Lung (tissue), 12 donors: ENCODE results near the gene SNRPB. TPM values are rescaled to one million over a fixed set of nuclear protein-coding genes. Genes with fewer than 3 reads are reported as not detected.

Experiments
- ATAC-seq: fragments of 200-7000 bp; cut with Tn5 transposase; one replicate; pipeline ENCODE4 v1.9.1; 2020; ENCODE audit warnings: moderate number of reproducible peaks; ENCODE audit not compliant: insufficient read depth, low FRiP score
- DNase-seq, 3 donors: peaks; one replicate each; pipeline ENCODE4 v3.0.0-alpha.2; 2013 to 2017
- H3K27ac ChIP-seq, 2 donors: one replicate each; pipeline ENCODE4 v1.5.1; 2013; ENCODE audit warnings: mild to moderate bottlenecking in 2 of 2, moderate library complexity in 2 of 2, control low read depth in 1 of 2, inconsistent platforms in 1 of 2, low read depth in 1 of 2, low read length in 1 of 2
- H3K27me3 ChIP-seq, 3 donors: one replicate each; pipeline ENCODE4 v1.5.1; 2013; ENCODE audit warnings: low read length in 2 of 3; ENCODE audit not compliant: control insufficient read depth in 3 of 3, insufficient read depth in 3 of 3
- H3K36me3 ChIP-seq, 4 donors: one replicate each; pipeline ENCODE4 v1.5.1; 2013; ENCODE audit warnings: low read length in 4 of 4, mild to moderate bottlenecking in 1 of 4, moderate library complexity in 1 of 4; ENCODE audit not compliant: control insufficient read depth in 4 of 4, insufficient read depth in 4 of 4
- H3K4me1 ChIP-seq, 5 donors: one replicate each; pipeline ENCODE4 v1.5.1; 2013; ENCODE audit warnings: low read length in 5 of 5, mild to moderate bottlenecking in 2 of 5, moderate library complexity in 1 of 5; ENCODE audit not compliant: control insufficient read depth in 5 of 5, insufficient read depth in 5 of 5
- H3K4me3 ChIP-seq: one replicate; pipeline ENCODE4 v1.5.1; 2013; ENCODE audit warnings: mild to moderate bottlenecking, control low read depth, moderate library complexity
- H3K9ac ChIP-seq, 2 donors: one replicate each; pipeline ENCODE4 v1.5.1; 2013; ENCODE audit warnings: low read length in 2 of 2, control low read depth in 1 of 2; ENCODE audit not compliant: insufficient read depth in 1 of 2
- H3K9me3 ChIP-seq, 4 donors: one replicate each; pipeline ENCODE4 v1.5.1; 2013; ENCODE audit warnings: low read length in 3 of 4, mild to moderate bottlenecking in 1 of 4, moderate library complexity in 1 of 4; ENCODE audit not compliant: control insufficient read depth in 4 of 4, insufficient read depth in 3 of 4
- CTCF ChIP-seq: IDR thresholded peaks from 2 replicates; pipeline ENCODE4 v1.5.1; 2012; ENCODE audit warnings: mild to moderate bottlenecking; ENCODE audit errors: control extremely low read depth, extremely low read depth
- WGBS, 2 donors: extraction: QIAGEN DNeasy Blood & Tissue Kit; methylation state at CpG; one replicate each; pipeline ENCODE4 v1.1.7; 2013; 5-methylcytosine and 5-hydroxymethylcytosine counted together
- polyA plus RNA-seq, 2 donors: library from polyadenylated mRNA; stranded (reverse); fragments of 200-250 nt; gene quantifications; one replicate each; pipeline ENCODE4 v1.2.1, GENCODE V29; 2013
- total RNA-seq, 2 donors: library from RNA; depleted of rRNA in 1 of 2; stranded (reverse); fragments of >200 nt in 1 of 2; gene quantifications; one replicate each; pipeline ENCODE4 v1.2.1, GENCODE V29; 2014 to 2021
- donor health status: control.
- donor health status: control.
- donor health status: Bipolar disorder and iron deficiency.
- donor health status: healthy.
- donor health status: DM: yes; HTN: yes; CAD: no.

Gene SNRPB
- total and polyA plus RNA-seq, 4 donors, result 71.4 to 291 (median 178) TPM

- H3K9me3 ChIP-seq, result peaks cover 0 to under 1% (median 0%) of the 10 kb centered on the region in 4 donors
- DNase-seq (no peak), ATAC-seq (no peak)
- TF ChIP-seq CTCF, result no peak
- no peak overlapping the region for H3K4me3 ChIP-seq
- H3K27me3 ChIP-seq, result no peaks in the 10 kb centered on the region
- no peaks in the 10 kb centered on the region for H3K36me3 ChIP-seq
- no peaks in the 10 kb centered on the region for H3K4me1 ChIP-seq
- WGBS, 2 donors, result 77 to 85% methylated on average over 4 of the region's 4 CpGs
- H3K27ac ChIP-seq, result no peak overlapping the region
- no peak overlapping the region for H3K9ac ChIP-seq
Observed at GRCh38 chr20:2430538-2430937, 40.1 kb downstream of the SNRPB start.

DNA sequence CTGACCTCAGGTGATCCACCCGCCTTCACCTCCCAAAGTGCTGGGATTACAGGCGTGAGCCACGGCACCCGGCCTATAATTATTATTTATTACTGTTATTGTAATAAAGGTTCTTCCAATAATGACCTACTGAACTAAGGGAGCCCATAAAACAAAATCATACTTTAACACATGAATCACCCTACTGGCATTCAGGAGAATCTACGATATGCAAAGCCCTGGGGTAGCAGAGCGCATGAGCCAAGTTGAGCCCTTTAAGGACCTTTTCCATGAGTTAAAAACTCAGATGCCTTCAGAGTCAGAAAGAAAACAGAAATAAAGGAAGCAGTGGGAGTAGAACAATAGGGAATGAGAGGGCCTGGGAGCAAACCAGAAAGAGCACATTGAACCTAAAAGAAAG lies 41.5 kb downstream of the SNRPB start:
- peaks cover 0 to 3% (median 0%) of the 10 kb centered on the region in 4 donors for H3K9me3 ChIP-seq
- DNase-seq (no peak), ATAC-seq (no peak)
- no peak overlapping the region for H3K9ac ChIP-seq
- H3K27me3 ChIP-seq, result no peaks in the 10 kb centered on the region
- H3K36me3 ChIP-seq, result no peaks in the 10 kb centered on the region
- no peak overlapping the region for H3K27ac ChIP-seq
- H3K4me1 ChIP-seq, result no peaks in the 10 kb centered on the region
- H3K4me3 ChIP-seq, result no peak overlapping the region
- TF ChIP-seq CTCF, result no peak
- WGBS, 2 donors, result 87 to 91% methylated on average over 6 of the region's 6 CpGs

DNA sequence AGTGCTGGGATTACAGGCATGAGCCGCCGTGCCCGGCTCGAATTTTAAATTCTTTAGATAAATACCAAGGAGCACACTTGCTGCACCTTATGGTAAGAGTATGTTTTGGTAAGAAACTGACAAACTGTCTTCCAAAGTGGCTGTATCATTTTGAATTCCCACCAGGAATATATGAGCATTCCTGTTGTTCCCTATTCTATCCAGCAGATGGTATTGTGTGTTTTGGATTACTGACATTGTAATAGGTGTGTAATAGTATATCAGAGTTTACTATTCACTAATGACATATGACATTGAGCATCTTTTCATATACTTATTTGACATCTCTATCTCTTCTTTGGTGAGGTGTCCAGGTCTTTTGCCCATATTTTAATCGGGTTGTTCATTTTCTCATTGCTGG lies 49.3 kb downstream of the SNRPB start:
- H3K4me3 ChIP-seq, result no peak overlapping the region
- no peaks in the 10 kb centered on the region for H3K4me1 ChIP-seq
- WGBS, 2 donors, result 84 to 85% methylated on average over 5 of the region's 5 CpGs
- no peaks in the 10 kb centered on the region for H3K36me3 ChIP-seq
- H3K27me3 ChIP-seq, result no peaks in the 10 kb centered on the region
- no peak overlapping the region for H3K27ac ChIP-seq
- ATAC-seq (no peak), DNase-seq (no peak)
- peaks cover 0 to 4% (median 0%) of the 10 kb centered on the region in 4 donors for H3K9me3 ChIP-seq
- TF ChIP-seq CTCF, result no peak
- H3K9ac ChIP-seq, result no peak overlapping the region

- 78 to 86% methylated on average over 1 of the region's 1 CpG for WGBS, 2 donors
Observed at GRCh38 chr20:2420510-2420909, 50.1 kb downstream of the SNRPB start.

More at GRCh38 chr20:2420510-2420909, 50.1 kb downstream of the SNRPB start:
- no peak overlapping the region for H3K4me3 ChIP-seq
- DNase-seq, result no peak
- H3K9me3 ChIP-seq, result peaks cover 0 to 4% (median 0%) of the 10 kb centered on the region in 4 donors
- H3K4me1 ChIP-seq, result no peaks in the 10 kb centered on the region
- H3K27ac ChIP-seq, result no peak overlapping the region
- no peaks in the 10 kb centered on the region for H3K36me3 ChIP-seq
- H3K9ac ChIP-seq, result no peak overlapping the region
- no peak for TF ChIP-seq CTCF
- H3K27me3 ChIP-seq, result no peaks in the 10 kb centered on the region
- ATAC-seq, result no peak
